ENCODE results near the gene SFN. TPM values are rescaled to one million over a fixed set of nuclear protein-coding genes. Genes with fewer than 3 reads are reported as not detected.

Gene SFN
- total and polyA plus RNA-seq, 5 experiments from 2014 or later, result 0.38 to 0.47 TPM; not detected in 3

DNA sequence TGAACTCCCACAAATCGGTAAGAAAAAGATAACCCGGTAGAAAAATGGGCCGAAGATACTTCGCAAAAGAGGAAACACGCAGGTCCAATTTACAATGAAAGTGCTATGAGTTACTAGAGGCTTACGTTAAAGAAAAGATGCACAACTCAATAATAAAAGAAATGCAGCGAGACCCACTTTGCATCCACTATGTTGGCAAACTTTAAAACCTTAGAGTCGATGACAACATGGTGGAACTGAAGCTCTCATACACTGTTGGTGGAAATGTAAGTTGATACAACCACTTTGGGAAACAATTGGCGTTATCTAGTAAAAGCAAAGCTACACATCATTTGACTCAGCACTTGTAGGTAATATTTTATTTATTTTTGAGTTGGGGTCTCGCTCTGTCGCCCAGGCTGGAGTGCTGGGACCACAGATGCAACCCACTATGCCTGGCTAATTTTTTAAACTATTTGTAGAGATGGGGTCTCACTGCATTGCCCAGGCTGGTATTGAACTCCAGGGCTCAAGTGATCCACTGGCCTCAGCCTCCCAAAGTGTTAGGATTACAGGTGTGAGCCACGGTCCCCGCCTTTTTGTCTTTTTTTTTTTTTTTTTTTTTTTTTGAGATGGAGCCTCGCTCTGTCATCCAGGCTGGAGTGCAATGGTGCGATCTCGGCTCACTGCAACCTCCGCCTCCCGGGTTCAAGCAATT lies 38.0 kb downstream of the SFN start:
- POLR2A ChIA-PET, result interaction anchor here (0.5 to 4.9 kb wide), 18 partner anchors 12 to 1632 kb away, joined by 3 to 78 read pairs (median 5); partner anchors contain the start of genes GPN2, HMGN2, NUDC and PIGV
- Mint-ChIP-seq H3K27ac (peak overlapping the region; percentile 96 to 100 (median 99)), H3K9me3 (no peaks in the 10 kb centered on the region), H3K27me3 (no peaks in the 10 kb centered on the region), H3K36me3 (peaks cover 0 to 25% (median 4%) of the 10 kb centered on the region in 3 donors), H3K4me1 (peaks cover 14 to 42% (median 29%) of the 10 kb centered on the region in 4 donors), H3K4me3 (peak overlapping the region; percentile 89 to 99 (median 98))
- DNase-seq (no peak), ATAC-seq (peak in 1 of 2 donors; percentile 5)

DNA sequence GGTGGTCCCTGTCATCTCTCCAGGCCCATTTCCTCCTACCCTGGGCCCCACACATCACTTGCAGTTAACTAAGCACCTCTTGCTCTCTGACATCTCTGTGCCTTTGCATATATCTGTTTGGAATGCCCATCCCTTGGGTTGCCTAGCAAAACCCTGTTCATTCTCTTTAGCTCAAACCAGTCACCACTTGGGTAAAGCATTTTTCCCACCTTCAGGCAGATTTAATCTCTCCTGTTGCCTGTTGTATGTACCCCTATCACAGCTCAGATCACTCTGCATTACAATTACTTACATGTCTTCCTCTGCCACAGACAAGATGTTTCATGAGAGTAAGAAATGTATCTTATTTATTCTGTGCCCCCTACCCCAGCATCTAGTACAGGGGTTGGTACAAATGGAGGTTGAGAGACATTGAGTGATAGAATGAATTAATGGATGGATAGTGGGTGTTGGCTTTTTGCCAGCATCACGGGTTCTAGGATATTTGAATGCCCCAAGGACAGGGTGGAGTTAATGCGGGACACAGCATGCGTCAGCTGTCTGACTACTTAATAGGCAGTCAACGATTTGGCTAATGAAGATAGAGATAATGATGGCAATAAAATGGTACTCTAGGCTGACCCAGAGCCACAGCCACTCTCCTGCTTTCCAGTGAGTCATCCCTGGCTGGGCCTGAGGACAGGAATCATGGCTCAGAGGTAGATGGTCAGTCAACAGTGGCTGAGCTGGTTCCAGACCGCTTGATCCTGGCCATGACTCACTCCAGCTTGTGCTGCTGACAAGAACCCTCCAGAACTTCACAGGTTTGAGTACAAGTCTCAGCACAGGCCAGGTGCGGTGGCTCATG lies 44.3 kb downstream of the SFN start:
- Mint-ChIP-seq H3K27me3 (peaks cover 0 to 2% (median 0%) of the 10 kb centered on the region in 5 donors), H3K27ac (no peak overlapping the region), H3K4me1 (peaks cover 0 to 4% (median 2%) of the 10 kb centered on the region in 4 donors), H3K9me3 (no peaks in the 10 kb centered on the region), H3K36me3 (no peaks in the 10 kb centered on the region), H3K4me3 (no peak overlapping the region)
- DNase-seq (no peak), ATAC-seq (no peak)
- POLR2A ChIA-PET, result interaction anchor here (0.6 to 1.1 kb wide), 2 partner anchors 10 to 882 kb away, joined by 3 to 4 read pairs; no protein-coding TSS in a partner anchor

DNA sequence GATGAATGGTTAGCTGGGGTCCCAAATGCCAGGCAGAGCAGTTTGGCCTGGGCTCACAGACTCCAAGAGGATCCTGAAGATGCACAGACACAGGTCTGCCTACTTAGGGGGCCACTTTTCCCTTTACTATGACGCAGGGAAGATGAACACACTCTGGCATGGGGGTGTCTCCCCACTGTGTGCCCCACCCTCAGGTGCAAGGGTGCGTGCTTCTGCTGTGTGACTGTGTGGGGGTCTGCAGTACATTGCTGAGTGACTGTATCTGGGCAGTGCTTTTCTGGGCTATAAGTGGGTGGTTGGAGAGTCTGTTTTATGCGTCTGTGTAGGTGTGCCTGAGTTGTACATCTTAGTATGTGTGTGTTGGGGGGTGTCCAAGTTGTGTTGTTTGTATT lies 47.0 kb downstream of the SFN start:
- Mint-ChIP-seq H3K27ac (peak overlapping the region in 2 of 10 donors; percentile 8 to 66), H3K36me3 (no peaks in the 10 kb centered on the region), H3K27me3 (peaks cover 0 to 2% (median 0%) of the 10 kb centered on the region in 5 donors), H3K4me3 (no peak overlapping the region), H3K4me1 (peaks cover 0 to 4% (median 0%) of the 10 kb centered on the region in 4 donors), H3K9me3 (no peaks in the 10 kb centered on the region)
- DNase-seq (no peak), ATAC-seq (no peak)
- POLR2A ChIA-PET, result no interaction called here

GRCh38 chr1:26910343-26911160 lies 47.6 kb downstream of the SFN start:
- DNase-seq (no peak), ATAC-seq (no peak)
- Mint-ChIP-seq H3K27me3 (peaks cover 0 to 2% (median 0%) of the 10 kb centered on the region in 5 donors), H3K4me3 (no peak overlapping the region), H3K27ac (peak overlapping the region in 2 of 10 donors; percentile 66), H3K9me3 (no peaks in the 10 kb centered on the region), H3K36me3 (no peaks in the 10 kb centered on the region), H3K4me1 (peaks cover 0 to 4% (median 0%) of the 10 kb centered on the region in 4 donors)
- POLR2A ChIA-PET, result no interaction called here

- Mint-ChIP-seq H3K27me3 (peaks cover 0 to 2% (median 0%) of the 10 kb centered on the region in 5 donors), H3K9me3 (no peaks in the 10 kb centered on the region), H3K4me1 (peaks cover 0 to 4% (median 0%) of the 10 kb centered on the region in 4 donors), H3K27ac (no peak overlapping the region), H3K4me3 (no peak overlapping the region), H3K36me3 (no peaks in the 10 kb centered on the region)
- DNase-seq (no peak), ATAC-seq (no peak)
- POLR2A ChIA-PET, result no interaction called here
Measured at GRCh38 chr1:26911399-26912146, 48.6 kb downstream of the SFN start.

DNA sequence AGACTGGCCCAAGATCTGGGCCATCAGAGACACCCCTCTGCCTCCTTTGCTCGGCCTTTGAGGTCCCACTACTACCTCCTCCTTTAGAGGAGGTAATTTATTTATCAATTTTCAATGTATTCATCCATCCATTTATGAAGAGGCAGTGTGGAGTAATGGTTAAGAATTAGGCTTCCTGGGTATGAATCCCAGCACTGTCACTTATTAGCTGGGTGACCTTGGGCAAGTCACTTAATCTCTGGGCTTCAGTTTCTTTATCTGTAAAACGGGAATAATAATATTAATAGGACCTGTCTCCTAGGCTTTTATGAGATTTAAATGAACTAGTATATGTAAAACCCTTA lies 49.2 kb downstream of the SFN start:
- H3K4me1 Mint-ChIP-seq, result peaks cover 0 to 4% (median 0%) of the 10 kb centered on the region in 4 donors
- DNase-seq, result no peak
- ATAC-seq, result no peak
- H3K27me3 Mint-ChIP-seq, result peaks cover 0 to 2% (median 0%) of the 10 kb centered on the region in 5 donors
- no peak overlapping the region for H3K4me3 Mint-ChIP-seq
- POLR2A ChIA-PET, result interaction anchor here (0.6 kb wide), 1 partner anchor 196 kb away, joined by 3 read pairs; no protein-coding TSS in a partner anchor
- no peaks in the 10 kb centered on the region for H3K9me3 Mint-ChIP-seq
- H3K36me3 Mint-ChIP-seq, result no peaks in the 10 kb centered on the region
- H3K27ac Mint-ChIP-seq, result peak overlapping the region in 1 of 10 donors; percentile 17

DNA sequence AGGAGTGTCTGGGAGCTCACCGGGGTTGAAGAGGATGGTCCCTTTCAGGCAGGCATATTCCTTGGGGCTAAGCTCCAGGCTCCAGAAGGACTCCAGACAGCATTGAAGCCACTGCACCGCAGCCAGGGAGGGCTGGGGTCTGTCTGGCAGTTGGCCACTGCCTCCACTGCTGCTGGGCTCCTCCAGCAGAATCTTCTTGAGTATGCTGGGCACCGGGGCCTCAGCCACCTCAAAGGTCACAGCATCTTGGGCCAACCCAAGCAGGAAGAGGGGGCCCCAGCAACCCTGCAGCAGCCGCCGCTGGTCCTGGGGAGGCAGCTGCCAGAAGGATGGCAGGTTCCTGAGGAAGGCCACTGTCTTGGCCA lies 50.4 kb downstream of the SFN start:
- DNase-seq (no peak), ATAC-seq (no peak)
- Mint-ChIP-seq H3K27me3 (peaks cover 0 to 2% (median 0%) of the 10 kb centered on the region in 5 donors), H3K36me3 (no peaks in the 10 kb centered on the region), H3K4me1 (peaks cover 0 to 4% (median 0%) of the 10 kb centered on the region in 4 donors), H3K4me3 (no peak overlapping the region), H3K27ac (peak overlapping the region in 1 of 10 donors; percentile 62), H3K9me3 (no peaks in the 10 kb centered on the region)
- POLR2A ChIA-PET, result interaction anchor here (0.7 to 1.5 kb wide), 2 partner anchors 27 to 413 kb away, joined by 3 read pairs; no protein-coding TSS in a partner anchor

Other genes with a start within 250 kb of the SFN start
- 100 to 1,000 TPM; 123 TPM for gene ARID1A, start 167.1 kb upstream of the SFN start, total RNA-seq
- 10 to 100 TPM; 21.2 to 32.0 (median 28.9) TPM for gene ARID1A, start 167.1 kb upstream of the SFN start, polyA plus RNA-seq
- gene PIGV, start 75.2 kb upstream of the SFN start, total RNA-seq, result 10 to 100 TPM; 25.2 to 27.2 TPM
- 10 to 100 TPM in 1 of 3 donors, 1 to 10 TPM in 2; 8.2 to 14.4 (median 9.6) TPM for gene PIGV, start 75.2 kb upstream of the SFN start, polyA plus RNA-seq
- 10 to 100 TPM; 29.9 to 37.4 TPM for gene ZDHHC18, start 36.5 kb upstream of the SFN start, total RNA-seq
- gene ZDHHC18, start 36.5 kb upstream of the SFN start, polyA plus RNA-seq, result 10 to 100 TPM in 2 of 3 donors, 1 to 10 TPM in 1; 4.6 to 17.2 (median 12.8) TPM
- gene GPN2, start 27.1 kb downstream of the SFN start, total RNA-seq, result 10 to 100 TPM; 30.3 to 35.4 TPM
- gene GPN2, start 27.1 kb downstream of the SFN start, polyA plus RNA-seq, result 10 to 100 TPM in 2 of 3 donors, 1 to 10 TPM in 1; 9.7 to 14.8 (median 12.5) TPM
- 10 to 100 TPM; 26.4 to 30.3 TPM for gene GPATCH3, start 37.3 kb downstream of the SFN start, total RNA-seq
- gene GPATCH3, start 37.3 kb downstream of the SFN start, polyA plus RNA-seq, result 10 to 100 TPM; 10.9 to 15.2 (median 11.5) TPM
- gene NR0B2, start 50.8 kb downstream of the SFN start, total RNA-seq, result not detected
- gene NR0B2, start 50.8 kb downstream of the SFN start, polyA plus RNA-seq, result under 1 TPM in 1 of 3 donors, not detected in 2; 0.18 TPM
- gene NUDC, start 58.6 kb downstream of the SFN start, total RNA-seq, result 10 to 100 TPM; 46.6 to 48.8 TPM
- 100 to 1,000 TPM; 104 to 131 (median 120) TPM for gene NUDC, start 58.6 kb downstream of the SFN start, polyA plus RNA-seq
- gene KDF1, start 97.3 kb downstream of the SFN start, total RNA-seq, result 1 to 10 TPM; 2.8 to 3.5 TPM
- gene KDF1, start 97.3 kb downstream of the SFN start, polyA plus RNA-seq, result 1 to 10 TPM; 2.8 to 7.7 (median 6.9) TPM
- not detected for gene TRNP1, start 130.5 kb downstream of the SFN start, total RNA-seq
- gene TRNP1, start 130.5 kb downstream of the SFN start, polyA plus RNA-seq, result not detected
- not detected for gene TENT5B, start 149.7 kb downstream of the SFN start, total RNA-seq
- not detected for gene TENT5B, start 149.7 kb downstream of the SFN start, polyA plus RNA-seq